Esophagus muscularis mucosa (tissue), 4 donors: Measurements from ENCODE around the gene AGL.

Experiments used
- EP300 ChIP-seq: sonication (generic); formaldehyde crosslinking; IDR thresholded peaks from one replicate; pipeline ENCODE4 v1.6.1; 2017; ENCODE audit warnings: antibody characterized with exemption
- POLR2A ChIP-seq: fragments of 450-650 bp; IDR thresholded peaks from one replicate; pipeline ENCODE4 v1.6.1; 2017; ENCODE audit warnings: antibody characterized with exemption, moderate library complexity, mild to moderate bottlenecking, low read depth
- POLR2AphosphoS5 ChIP-seq, 2 donors: sonication (generic); formaldehyde crosslinking; IDR thresholded peaks; one replicate each; pipeline ENCODE4 v1.6.1; 2017; ENCODE audit warnings: antibody characterized with exemption in 2 of 2
- TF ChIP-seq, protein P1 (sequence below), 3 experiments: fragments of 200-600 bp in 2 of 3; fragments of 450-650 bp in 1 of 3; sonication (generic) in 2 of 3; IDR thresholded peaks; one replicate each; pipeline ENCODE4 v1.5.1; 2017 to 2019; ENCODE audit warnings: antibody characterized with exemption in 3 of 3, mild to moderate bottlenecking in 2 of 3, moderate library complexity in 1 of 3

DNA sequence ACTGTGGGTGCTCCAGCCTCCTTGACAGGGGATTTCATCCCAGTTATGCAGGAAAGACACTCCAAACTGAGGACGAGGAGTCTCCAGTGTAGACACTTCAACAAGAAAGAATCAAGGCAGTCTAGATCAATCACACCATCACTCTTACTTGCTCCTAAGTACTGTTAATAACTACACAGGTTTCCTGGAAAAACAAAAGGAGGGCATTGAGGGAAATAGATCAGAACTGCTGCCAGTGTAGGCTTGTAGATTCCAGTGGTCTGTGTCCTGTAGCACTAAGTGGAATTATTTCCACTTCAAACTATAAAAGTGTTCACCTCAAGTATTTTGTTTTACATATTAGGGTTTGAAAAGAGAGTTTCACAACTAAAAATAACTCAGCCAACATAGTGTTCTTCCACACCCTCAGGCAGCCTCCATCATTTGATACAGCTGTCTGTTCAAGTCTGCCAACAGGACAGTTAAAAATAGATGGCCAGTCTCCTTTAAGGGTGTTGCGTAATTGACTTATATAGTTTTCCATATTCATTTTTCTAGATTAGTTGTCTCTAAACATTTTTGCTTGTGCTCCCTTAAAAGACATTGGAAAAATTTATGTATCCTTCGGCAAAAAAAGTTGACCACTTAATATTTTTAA is 32.0 kb upstream of the AGL start:
- TF ChIP-seq, protein P1, sequence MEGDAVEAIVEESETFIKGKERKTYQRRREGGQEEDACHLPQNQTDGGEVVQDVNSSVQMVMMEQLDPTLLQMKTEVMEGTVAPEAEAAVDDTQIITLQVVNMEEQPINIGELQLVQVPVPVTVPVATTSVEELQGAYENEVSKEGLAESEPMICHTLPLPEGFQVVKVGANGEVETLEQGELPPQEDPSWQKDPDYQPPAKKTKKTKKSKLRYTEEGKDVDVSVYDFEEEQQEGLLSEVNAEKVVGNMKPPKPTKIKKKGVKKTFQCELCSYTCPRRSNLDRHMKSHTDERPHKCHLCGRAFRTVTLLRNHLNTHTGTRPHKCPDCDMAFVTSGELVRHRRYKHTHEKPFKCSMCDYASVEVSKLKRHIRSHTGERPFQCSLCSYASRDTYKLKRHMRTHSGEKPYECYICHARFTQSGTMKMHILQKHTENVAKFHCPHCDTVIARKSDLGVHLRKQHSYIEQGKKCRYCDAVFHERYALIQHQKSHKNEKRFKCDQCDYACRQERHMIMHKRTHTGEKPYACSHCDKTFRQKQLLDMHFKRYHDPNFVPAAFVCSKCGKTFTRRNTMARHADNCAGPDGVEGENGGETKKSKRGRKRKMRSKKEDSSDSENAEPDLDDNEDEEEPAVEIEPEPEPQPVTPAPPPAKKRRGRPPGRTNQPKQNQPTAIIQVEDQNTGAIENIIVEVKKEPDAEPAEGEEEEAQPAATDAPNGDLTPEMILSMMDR (IDR thresholded peaks at IDR 0.05), result no peak
- TF ChIP-seq EP300, result no peak
- no peak for TF ChIP-seq POLR2A
- TF ChIP-seq POLR2AphosphoS5 (IDR thresholded peaks at IDR 0.05), result no peak
